Fibroblast of pulmonary artery (primary cell): ENCODE data around the gene NXPH4.

Source experiments
- DNase-seq: peaks from one replicate; pipeline ENCODE4 v3.0.0-alpha.2; 2010; ENCODE audit warnings: low read depth
- H3K4me3 ChIP-seq: replicated peaks from 2 replicates; pipeline ENCODE4 v1.5.1; 2011; ENCODE audit warnings: low read depth, mild to moderate bottlenecking, control low read depth, low read length, moderate library complexity
- TF ChIP-seq, protein P1 (sequence below): IDR thresholded peaks from 2 replicates; pipeline ENCODE4 v1.5.1; 2011; ENCODE audit warnings: mild to moderate bottlenecking, control low read depth, low read length, inconsistent platforms; ENCODE audit errors: missing control alignments

The NXPH4 gene

DNA sequence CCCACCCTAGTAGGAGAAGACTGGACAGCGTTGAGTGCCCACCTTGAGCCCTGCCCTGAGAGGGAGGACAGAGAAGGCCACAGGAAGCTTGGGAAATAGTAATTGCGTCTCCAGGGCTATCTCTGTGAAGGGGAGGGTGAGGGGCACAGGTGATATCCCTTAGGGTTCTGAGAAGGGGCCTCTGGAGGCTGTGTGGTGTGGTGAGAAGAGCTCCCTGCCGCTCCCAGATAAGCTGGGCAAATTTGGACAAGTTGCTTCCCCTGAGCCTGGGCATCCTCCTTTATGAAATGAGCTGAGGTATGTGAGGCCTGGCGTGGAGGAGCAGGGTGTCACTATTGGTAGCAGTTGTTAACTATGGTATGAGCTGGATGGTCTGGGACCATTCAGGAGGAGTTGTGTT lies 45.7 kb upstream of the NXPH4 start:
- TF ChIP-seq, protein P1, sequence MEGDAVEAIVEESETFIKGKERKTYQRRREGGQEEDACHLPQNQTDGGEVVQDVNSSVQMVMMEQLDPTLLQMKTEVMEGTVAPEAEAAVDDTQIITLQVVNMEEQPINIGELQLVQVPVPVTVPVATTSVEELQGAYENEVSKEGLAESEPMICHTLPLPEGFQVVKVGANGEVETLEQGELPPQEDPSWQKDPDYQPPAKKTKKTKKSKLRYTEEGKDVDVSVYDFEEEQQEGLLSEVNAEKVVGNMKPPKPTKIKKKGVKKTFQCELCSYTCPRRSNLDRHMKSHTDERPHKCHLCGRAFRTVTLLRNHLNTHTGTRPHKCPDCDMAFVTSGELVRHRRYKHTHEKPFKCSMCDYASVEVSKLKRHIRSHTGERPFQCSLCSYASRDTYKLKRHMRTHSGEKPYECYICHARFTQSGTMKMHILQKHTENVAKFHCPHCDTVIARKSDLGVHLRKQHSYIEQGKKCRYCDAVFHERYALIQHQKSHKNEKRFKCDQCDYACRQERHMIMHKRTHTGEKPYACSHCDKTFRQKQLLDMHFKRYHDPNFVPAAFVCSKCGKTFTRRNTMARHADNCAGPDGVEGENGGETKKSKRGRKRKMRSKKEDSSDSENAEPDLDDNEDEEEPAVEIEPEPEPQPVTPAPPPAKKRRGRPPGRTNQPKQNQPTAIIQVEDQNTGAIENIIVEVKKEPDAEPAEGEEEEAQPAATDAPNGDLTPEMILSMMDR: no peak
- no peak overlapping the region for H3K4me3 ChIP-seq

DNA sequence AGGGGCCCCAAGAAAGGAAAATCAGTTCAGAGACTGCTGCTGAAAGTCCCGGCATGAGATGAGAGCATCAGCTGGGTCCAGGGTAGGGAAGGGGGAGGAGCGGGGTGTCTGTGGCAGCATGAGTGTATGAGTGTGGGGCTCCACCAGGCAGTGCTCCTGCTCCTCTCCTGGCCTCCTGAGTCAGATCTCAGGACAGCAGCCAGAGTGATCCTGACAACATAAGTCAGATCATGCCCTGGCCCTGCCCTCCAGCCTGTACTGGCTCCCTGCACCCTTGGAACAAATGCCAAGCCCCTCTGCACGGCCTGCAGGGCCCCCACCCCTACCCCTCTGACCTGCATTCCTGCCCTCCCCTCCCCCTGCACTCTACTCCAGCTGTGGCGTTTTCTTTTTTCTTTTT lies 44.9 kb upstream of the NXPH4 start:
- peak; percentile 47 for DNase-seq
- TF ChIP-seq, protein P1: no peak
- H3K4me3 ChIP-seq: no peak overlapping the region

More for the DNA sequence above, 45.7 kb upstream of the NXPH4 start:
- DNase-seq: no peak

DNA sequence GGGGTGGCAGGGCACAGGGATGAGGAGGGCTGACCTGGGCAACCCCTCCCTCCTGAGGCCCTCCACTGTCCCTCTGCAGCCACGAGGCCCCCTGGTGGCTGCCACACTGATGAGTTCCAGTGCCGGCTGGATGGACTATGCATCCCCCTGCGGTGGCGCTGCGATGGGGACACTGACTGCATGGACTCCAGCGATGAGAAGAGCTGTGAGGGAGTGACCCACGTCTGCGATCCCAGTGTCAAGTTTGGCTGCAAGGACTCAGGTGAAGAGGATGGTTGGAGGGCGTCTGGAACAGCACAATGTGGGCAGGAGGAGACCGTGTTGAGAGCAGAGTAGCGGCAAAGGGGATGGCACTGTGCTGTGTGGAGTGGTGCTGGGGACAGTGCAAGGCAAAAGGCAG lies 43.5 kb upstream of the NXPH4 start:
- peak; percentile 24 for DNase-seq
- H3K4me3 ChIP-seq: no peak overlapping the region
- TF ChIP-seq, protein P1: peak; percentile 56

DNA sequence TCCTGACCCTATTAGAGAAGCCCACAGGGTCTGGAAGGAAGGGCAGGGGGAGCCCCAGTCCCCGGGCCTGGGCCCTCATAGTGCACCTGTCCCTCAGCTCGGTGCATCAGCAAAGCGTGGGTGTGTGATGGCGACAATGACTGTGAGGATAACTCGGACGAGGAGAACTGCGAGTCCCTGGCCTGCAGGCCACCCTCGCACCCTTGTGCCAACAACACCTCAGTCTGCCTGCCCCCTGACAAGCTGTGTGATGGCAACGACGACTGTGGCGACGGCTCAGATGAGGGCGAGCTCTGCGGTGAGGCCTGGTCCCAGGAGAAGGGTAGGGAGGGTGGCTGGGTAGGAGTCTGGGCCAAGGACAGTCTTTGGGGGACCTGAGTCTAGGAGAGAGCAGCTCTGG lies 42.9 kb upstream of the NXPH4 start:
- DNase-seq: no peak
- H3K4me3 ChIP-seq: no peak overlapping the region
- TF ChIP-seq, protein P1: no peak

DNA sequence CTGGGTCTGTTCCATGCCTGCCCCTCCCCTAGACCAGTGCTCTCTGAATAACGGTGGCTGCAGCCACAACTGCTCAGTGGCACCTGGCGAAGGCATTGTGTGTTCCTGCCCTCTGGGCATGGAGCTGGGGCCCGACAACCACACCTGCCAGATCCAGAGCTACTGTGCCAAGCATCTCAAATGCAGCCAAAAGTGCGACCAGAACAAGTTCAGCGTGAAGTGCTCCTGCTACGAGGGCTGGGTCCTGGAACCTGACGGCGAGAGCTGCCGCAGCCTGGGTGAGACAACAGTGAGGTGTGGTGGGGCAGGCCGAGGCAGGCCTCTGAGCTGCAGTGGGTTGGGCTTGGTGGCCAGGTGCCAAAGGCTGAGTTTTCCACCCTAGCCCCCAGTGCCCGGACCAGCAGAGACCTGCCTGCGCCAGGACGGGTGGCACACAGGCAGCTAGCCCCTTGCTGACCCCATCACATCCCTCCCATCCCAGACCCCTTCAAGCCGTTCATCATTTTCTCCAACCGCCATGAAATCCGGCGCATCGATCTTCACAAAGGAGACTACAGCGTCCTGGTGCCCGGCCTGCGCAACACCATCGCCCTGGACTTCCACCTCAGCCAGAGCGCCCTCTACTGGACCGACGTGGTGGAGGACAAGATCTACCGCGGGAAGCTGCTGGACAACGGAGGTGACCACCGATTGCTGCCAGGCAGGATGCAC lies 41.0 kb upstream of the NXPH4 start:
- peak; percentile 80 for DNase-seq
- H3K4me3 ChIP-seq: no peak overlapping the region
- TF ChIP-seq, protein P1: peak; percentile 79

DNA sequence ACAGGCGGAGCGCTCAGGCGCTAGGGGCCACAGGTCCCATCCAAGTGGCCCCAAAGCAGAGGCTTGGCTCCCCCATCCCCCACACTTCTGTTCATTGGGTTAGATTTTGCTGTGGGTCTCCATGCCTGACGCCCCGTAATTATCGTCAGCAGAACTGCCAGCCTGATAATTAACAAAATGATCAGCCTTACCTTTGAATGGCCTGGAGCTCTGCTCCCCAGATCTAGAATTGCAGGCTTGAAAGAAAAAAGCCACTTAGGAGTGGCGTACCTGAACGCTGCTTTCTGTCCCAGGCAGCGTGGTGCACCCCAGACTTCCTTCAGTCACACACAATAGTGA lies 40.5 kb upstream of the NXPH4 start:
- no peak for DNase-seq
- H3K4me3 ChIP-seq: no peak overlapping the region
- TF ChIP-seq, protein P1: no peak

DNA sequence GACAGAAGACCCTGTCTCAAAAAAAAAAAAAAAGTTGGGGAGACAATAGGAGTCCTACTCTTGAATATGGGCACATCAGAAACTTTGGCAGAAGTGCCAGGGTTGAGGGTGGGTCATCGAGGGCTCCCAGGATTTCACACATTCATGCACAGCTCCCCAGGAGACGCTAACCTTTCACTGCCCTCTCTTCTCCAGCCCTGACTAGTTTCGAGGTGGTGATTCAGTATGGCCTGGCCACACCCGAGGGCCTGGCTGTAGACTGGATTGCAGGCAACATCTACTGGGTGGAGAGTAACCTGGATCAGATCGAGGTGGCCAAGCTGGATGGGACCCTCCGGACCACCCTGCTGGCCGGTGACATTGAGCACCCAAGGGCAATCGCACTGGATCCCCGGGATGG lies 39.7 kb upstream of the NXPH4 start:
- no peak overlapping the region for H3K4me3 ChIP-seq
- TF ChIP-seq, protein P1: no peak
- DNase-seq: no peak
